HG03196 (cell line): ENCODE measurements around the gene PRR23A.
"Not testable (repeated sequence)": the region's sequence is repeated elsewhere in the genome, so short reads cannot be mapped to it uniquely, and the experiment has no call there.

Source experiments
- ATAC-seq: cut with Tn5 transposase; IDR thresholded peaks from one replicate; pipeline ENCODE4 v1.9.1; 2021; ENCODE audit not compliant: unreplicated experiment

The PRR23A gene

GRCh38 chr3:139006051-139006716 is at the start of gene PRR23A:
PRR23A (minus strand) TSS chr3:139006268; CDS start chr3:139006268, 0 bp downstream.
- no peak for ATAC-seq

DNA sequence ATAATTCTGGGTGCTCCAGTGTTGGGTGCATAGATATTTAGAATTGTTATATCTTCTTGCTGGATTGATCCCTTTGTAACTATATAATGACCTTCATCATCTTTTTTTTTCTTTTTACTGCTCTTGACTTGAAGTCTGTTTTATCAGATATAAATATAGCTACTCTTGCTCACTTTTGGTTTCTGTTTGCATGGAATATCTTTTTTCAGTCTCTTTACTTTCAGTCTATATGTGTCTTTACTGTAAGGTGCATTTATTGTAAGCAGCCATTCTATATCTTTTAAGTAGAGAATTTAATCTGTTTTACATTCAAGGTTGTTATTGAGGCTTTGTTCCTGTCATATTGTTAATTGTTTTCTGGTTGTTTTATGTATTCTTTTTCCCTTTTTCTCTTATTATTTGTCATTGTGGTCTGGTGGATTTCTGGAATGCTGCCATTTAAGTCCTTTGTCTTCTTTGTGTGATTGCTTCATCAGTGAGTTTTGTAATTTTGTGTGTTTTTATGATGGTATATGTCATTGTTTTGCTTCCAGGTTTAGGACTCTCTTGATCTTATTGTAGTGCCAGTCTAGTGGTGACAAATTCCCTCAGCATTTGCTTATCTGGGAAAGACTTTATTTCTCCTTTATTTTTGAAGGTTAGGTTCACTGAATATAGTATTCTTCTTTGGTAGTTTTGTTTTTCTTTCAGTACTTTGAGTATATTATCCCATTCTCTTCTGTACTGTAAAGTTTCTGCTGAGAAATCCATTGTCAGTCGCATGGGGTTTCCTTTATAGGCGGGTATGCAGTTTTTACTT is 46.9 kb upstream of the PRR23A start:
- no peak for ATAC-seq

DNA sequence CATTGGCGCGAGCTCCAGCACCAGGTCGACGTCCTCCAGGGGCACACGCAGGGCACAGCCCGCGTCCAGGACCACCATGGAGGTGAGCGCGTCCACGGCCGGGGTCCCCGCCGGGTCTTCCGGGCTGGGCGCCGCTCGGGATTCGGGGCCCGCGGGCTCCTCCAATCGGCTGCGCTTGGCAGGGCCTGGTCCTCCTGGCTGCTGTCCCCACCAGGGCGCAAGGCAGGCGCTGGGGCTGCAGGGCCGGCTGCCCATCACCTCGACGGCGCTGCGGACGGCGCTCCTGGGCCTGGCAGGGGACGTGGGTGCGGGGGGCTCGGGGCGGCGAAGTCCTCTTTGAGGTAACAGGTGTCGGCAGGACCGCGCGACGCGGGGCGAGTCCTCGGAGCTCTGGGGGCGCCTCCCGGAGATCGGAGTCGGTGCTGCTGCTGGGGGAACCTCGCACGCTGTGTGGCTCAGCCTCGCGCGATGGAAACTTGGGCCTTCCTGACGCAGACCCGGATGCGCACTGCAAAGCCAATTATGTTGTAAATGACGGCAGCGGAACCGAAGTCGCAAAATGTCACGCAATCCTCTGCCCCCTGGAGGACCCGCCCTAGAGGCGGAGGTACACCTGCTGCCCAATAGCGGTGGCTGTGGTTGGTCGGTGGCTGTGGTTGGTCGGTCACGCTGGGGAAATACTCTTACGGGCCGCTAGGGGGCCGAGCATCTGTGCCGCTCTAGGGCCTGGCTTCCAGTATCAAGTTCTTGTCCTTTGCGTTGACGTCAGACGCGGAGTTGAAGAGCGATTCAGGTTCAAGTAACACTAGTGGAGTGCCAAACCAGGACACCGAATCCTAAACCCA is 38.5 kb upstream of the PRR23A start, which contains the start of gene PRR23C:
PRR23C (minus strand) TSS at position 527 of the 845 bp plus-strand sequence; CDS start at position 255, 272 bp downstream.
- ATAC-seq = no peak

GRCh38 chr3:139043554-139044365 is 37.7 kb upstream of the PRR23A start:
- no peak for ATAC-seq

DNA sequence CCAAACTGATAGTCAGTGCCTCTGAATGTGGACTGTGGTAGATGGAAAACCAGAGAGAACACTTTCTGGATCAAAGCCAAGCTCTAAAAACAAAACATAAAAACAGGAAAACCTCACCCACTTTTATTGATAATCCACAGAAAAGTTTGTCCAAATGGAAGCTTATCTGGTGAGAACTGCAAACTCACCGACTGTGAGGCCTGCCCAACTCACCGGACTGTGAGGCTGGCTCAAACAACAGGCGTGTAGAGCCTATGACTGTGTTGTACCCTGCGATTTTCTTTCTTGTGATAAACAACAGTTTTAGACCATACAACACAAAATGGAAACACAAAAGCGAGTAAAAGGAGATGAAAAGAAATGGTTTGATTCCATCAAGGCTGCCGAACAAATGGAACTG is 31.4 kb upstream of the PRR23A start:
- no peak for ATAC-seq

GRCh38 chr3:139032326-139033002 is 26.4 kb upstream of the PRR23A start:
- ATAC-seq = no peak

- not testable (repeated sequence) for ATAC-seq
Observed at GRCh38 chr3:139030576-139030975, 24.5 kb upstream of the PRR23A start.

DNA sequence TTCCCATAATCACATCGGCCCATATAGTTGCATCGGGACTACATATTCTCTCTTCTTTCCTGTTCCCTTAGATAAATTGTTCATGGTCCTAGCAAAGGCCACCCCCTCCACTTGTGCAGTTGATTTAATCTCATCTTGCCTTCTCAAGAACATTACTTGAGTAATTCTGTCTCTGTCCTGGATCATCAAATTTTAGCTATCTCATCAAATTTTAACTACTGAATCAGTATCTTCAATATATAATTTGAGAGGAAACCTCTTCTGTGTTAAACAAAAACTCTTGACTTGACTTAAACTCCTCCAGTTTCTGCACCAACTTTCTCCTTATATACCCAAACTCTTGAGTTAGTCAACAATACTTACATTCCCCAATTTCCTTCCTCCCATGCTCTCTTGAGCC is 18.9 kb upstream of the PRR23A start:
- no peak for ATAC-seq

GRCh38 chr3:139020868-139021234 is 14.8 kb upstream of the PRR23A start, which contains the start of gene PRR23B:
PRR23B (minus strand) TSS chr3:139020926; CDS start chr3:139020661, 265 bp downstream.
- no peak for ATAC-seq

DNA sequence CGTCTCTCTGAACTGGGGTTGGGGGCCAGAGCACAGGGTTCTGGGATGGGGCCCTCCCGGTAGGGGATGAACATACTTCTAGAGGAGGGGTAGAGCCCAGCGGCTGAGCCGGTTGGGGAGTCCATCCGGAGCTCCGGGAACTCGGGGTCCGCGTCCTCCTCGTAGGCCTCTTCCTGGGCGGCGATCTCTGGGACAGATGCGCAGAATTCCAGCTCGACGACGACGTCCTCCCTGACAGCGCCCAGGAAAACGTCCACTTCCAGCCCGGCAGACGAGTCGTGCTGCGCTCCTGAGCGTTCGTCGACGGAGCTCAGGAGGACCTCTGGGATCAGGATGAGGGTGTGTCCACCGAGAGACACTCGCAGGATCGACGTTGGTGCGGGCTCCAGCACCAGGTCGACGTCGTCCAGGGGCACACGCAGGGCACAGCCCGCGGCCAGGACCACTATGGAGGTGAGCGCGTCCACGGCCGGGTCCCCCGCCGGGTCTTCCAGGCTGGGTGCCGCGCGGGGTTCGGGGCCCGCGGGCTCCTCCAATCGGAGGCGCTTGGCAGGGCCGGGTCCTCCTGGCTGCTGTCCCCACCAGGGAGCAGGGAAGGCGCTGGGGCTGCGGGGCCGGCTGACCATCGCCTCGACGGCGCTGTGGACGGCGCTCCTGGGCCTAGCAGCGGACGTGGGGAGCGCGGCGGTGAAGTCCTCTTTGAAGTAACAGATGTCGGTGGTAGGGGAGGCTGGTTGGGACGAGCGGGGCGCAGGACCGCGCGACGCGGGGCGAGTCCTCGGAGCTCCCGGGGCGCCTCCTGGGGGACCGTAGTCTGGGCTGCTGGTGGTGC is 14.2 kb upstream of the PRR23A start:
- no peak for ATAC-seq

DNA sequence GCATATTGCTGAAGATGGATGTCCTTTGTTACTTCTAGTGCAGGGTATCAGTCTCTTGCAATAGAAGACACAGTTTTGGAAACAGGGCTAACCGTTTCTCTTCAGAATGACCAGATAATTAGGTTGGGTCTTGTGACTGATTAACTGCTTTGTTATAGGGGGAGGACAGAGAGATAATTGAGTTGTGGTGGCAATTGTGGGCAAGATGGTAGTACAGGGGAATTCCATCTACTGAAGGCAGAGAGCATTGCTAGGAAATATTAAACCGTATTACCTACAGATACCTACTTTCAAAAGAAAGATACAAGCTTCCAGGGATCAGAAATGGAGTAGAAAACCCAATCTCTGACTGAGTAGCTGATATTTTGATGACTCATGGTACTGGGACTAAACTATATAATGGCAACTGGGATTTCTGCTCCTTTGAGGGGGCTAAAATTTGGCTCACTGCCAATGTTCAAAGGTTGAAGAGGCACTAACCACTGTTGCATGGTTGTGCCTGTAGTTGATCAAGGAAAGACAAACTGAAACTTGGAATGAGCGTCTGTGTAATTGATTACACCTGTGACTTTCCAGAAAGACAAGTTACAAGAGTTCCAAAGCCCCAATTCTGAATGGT is 10.5 kb upstream of the PRR23A start:
- ATAC-seq = no peak

GRCh38 chr3:139005356-139005993 is 593 bp downstream of the PRR23A start:
- ATAC-seq = no peak

DNA sequence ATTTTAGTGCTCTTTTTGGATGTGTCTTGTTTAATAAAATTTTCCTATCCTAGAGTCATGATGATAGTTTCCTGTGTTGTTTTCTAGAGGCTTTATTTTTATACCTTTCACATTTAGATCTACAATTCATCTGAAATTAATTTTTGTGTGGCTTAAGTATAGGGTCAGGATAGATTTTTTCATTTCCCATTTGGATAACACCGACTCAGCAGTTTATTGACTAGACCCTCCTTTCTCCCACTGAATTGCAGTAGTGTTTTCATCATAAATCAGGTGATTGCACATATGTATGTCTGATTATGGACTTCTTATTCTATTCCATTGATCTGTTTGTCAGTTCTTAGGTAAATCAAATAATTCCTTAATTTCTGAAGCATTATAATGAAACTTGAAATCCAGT is 10.4 kb downstream of the PRR23A start:
- ATAC-seq = no peak

DNA sequence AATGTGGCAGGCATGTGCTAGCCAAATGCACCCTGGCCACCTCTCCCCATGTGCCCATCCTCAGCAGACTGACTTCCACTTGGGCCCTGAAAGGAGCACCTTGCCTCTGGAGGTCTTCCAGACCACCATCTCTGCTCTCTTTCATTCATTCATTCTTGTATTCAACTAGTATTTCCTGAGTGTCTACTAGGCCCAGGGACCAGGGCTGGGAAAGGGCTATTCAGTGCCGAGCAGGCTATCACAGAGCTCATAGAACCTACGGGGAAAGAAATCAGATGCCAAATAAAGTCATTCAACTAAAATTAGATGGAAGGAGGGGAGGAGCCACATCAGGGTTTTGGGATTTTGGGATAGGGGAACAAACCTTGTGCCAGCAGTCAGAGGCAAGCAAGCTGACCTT is 18.9 kb downstream of the PRR23A start:
- no peak for ATAC-seq

DNA sequence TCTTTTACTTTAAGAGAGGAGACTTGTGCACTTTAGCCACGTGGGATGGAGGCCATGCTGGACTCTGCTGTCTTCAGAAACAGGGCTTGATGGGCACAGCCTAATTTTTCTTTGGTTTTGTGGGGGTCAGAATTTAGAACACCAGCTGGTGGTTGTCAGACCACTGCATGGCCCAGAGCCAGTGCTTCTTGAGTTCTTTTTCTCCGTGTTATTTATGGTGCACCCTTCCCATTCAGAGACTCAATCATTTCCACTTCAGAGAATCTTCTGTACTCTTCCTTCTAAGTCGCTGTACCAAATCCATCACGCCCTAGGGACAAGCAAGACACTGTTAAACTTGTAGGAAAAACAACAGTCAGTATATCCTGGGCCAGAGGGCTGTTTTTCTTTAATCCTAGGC is 20.1 kb downstream of the PRR23A start:
- no peak for ATAC-seq

DNA sequence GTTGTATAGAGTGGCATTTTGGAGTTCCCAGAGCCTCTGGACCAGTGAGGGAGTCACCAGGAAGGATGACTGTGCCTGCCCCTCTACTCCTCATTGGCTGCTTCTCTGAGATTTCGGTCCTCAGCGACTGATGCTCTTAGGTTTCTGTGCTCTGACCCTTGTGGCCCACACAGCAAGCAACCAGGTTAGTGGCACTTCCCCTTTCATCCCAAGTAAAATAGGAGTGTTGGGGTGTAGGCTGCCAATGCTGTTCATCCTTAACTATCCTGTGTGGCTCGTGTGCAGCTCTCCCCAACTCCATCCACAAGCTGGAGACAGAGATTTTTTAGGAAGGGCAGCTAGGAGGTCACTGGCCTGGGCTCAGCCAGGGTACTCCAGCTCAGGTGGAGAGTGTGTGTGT is 21.3 kb downstream of the PRR23A start:
- ATAC-seq = no peak

DNA sequence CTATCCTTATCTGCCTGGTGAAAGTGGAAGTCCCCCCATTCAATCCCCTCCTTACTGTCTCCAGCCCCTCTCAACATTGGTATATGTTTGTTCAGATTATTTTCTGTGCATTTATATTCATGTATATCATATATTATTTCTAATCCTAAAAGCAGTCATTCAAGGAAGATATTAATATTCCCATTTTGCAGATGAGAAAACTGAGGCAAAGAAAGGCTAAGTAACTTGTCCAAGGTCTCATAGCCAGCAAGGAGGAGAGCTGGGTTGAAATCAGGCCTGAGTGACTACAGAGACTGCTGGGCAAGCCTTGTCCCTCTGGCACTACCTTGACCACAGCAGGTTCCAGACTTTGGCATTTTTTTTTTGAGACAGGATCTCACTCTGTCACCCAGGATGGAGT is 30.0 kb downstream of the PRR23A start:
- no peak for ATAC-seq

GRCh38 chr3:138975351-138975750 is 30.7 kb downstream of the PRR23A start:
- no peak for ATAC-seq
